DND-41 (cell line): Measurements from ENCODE around the gene HOXD12.

Experiments used
- ATAC-seq: fragments of 200-7000 bp; cut with Tn5 transposase; 3 replicates; pipeline ENCODE4 v1.9.1; 2021; ENCODE audit warnings: low read depth; ENCODE audit not compliant: insufficient read depth
- DNase-seq: peaks from one replicate; pipeline ENCODE4 v3.0.0-alpha.2; 2020
- H2AFZ ChIP-seq: 2 replicates; pipeline ENCODE4 v1.6.0; 2012; ENCODE audit warnings: low read depth, low read length
- H3K27ac ChIP-seq: 2 replicates; pipeline ENCODE4 v1.5.1; 2012; ENCODE audit warnings: low read length, inconsistent platforms
- H3K27me3 ChIP-seq: fragments of 200-600 bp; sonication (generic); 2 replicates; pipeline ENCODE4 v1.6.0; 2012; ENCODE audit warnings: low read length, mild to moderate bottlenecking, inconsistent platforms; ENCODE audit not compliant: insufficient read depth, poor library complexity
- H3K36me3 ChIP-seq: 2 replicates; pipeline ENCODE4 v1.5.1; 2012; ENCODE audit warnings: low read length, inconsistent platforms; ENCODE audit not compliant: insufficient read depth
- H3K4me1 ChIP-seq: 2 replicates; pipeline ENCODE4 v1.5.1; 2012; ENCODE audit warnings: mild to moderate bottlenecking, low read length; ENCODE audit not compliant: insufficient read depth
- H3K4me2 ChIP-seq: 2 replicates; pipeline ENCODE4 v1.6.0; 2012; ENCODE audit warnings: mild to moderate bottlenecking, moderate library complexity, low read length, inconsistent platforms; ENCODE audit not compliant: insufficient read depth
- H3K4me3 ChIP-seq, 2 experiments: fragments of 200-600 bp in 1 of 2; shearing (Covaris generic) in 1 of 2; 2 replicates each; pipeline ENCODE4 v1.5.1; 2012 to 2016; ENCODE audit warnings: inconsistent platforms in 2 of 2, low read length in 2 of 2, mild to moderate bottlenecking in 2 of 2, low read depth in 1 of 2, moderate library complexity in 1 of 2
- H3K79me2 ChIP-seq: 2 replicates; pipeline ENCODE4 v1.6.0; 2012; ENCODE audit warnings: low read length, inconsistent platforms; ENCODE audit not compliant: insufficient read depth
- H3K9ac ChIP-seq: 2 replicates; pipeline ENCODE4 v1.6.0; 2012; ENCODE audit warnings: low read depth, mild to moderate bottlenecking, inconsistent platforms, low read length, moderate library complexity
- H3K9me3 ChIP-seq: 2 replicates; pipeline ENCODE4 v1.5.1; 2012; ENCODE audit warnings: low read length, moderate library complexity, mild to moderate bottlenecking, inconsistent platforms; ENCODE audit not compliant: insufficient read depth, severe bottlenecking
- H4K20me1 ChIP-seq: 2 replicates; pipeline ENCODE4 v1.6.0; 2012; ENCODE audit warnings: low read length; ENCODE audit not compliant: insufficient read depth
- EZH2 ChIP-seq: IDR thresholded peaks from 3 replicates; pipeline ENCODE4 v1.6.1; 2012; ENCODE audit warnings: borderline replicate concordance, low read depth, mild to moderate bottlenecking, moderate library complexity, low read length, inconsistent platforms; ENCODE audit not compliant: severe bottlenecking
- TF ChIP-seq, protein P1 (sequence below): IDR thresholded peaks from 2 replicates; pipeline ENCODE4 v1.5.1; 2012; ENCODE audit warnings: borderline replicate concordance, low read length, moderate library complexity, mild to moderate bottlenecking; ENCODE audit not compliant: poor library complexity, severe bottlenecking; ENCODE audit errors: extremely low read depth

HOXD12 gene

DNA sequence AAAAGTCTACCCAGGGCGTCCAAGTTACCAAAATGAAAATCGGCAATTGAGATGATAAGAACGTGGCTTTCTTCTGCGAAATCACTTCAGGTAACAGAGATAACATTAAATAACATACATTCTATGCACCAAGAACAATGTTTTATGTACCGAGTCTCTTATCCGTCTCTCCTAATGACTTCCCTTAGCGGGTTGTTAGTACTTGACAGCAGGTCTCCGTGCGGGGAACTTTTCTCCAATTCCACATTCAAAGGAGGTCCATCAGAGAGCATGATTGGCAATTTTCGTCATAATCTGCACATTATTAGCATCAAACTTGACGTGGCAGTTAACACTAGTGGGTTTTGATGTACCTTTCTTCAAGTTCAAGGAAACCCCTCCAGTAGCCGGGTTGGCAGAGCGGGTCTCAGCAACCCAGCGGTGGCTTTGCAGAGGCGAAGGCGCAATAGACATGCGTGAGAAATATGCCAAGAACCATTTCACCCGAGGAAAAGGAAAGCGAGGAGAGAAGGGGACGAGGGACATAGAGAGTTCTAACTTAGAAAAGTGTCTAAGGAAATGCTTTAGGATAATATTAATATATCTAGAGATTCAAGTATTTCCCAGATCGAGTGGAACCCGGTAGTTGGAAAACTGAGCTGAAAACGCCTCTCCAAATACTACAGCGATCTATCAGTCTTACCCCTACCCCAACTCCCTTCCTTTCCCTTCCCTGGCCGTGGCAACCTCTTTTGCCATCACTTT, 20.9 kb upstream of the HOXD12 start:
- Histone ChIP-seq H3K36me3 (no peaks in the 10 kb centered on the region), H3K27ac (no peak overlapping the region), H3K9me3 (no peaks in the 10 kb centered on the region), H3K4me3 (no peak overlapping the region), H3K9ac (no peak overlapping the region), H3K27me3 (peaks cover 17% of the 10 kb centered on the region), H4K20me1 (no peaks in the 10 kb centered on the region), H3K79me2 (no peaks in the 10 kb centered on the region), H3K4me2 (no peak overlapping the region), H2AFZ (no peak overlapping the region), H3K4me1 (no peaks in the 10 kb centered on the region)
- TF ChIP-seq, protein P1, sequence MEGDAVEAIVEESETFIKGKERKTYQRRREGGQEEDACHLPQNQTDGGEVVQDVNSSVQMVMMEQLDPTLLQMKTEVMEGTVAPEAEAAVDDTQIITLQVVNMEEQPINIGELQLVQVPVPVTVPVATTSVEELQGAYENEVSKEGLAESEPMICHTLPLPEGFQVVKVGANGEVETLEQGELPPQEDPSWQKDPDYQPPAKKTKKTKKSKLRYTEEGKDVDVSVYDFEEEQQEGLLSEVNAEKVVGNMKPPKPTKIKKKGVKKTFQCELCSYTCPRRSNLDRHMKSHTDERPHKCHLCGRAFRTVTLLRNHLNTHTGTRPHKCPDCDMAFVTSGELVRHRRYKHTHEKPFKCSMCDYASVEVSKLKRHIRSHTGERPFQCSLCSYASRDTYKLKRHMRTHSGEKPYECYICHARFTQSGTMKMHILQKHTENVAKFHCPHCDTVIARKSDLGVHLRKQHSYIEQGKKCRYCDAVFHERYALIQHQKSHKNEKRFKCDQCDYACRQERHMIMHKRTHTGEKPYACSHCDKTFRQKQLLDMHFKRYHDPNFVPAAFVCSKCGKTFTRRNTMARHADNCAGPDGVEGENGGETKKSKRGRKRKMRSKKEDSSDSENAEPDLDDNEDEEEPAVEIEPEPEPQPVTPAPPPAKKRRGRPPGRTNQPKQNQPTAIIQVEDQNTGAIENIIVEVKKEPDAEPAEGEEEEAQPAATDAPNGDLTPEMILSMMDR, result no peak
- no peak for TF ChIP-seq EZH2
- no peak for ATAC-seq
- DNase-seq, result no peak

- Histone ChIP-seq H3K4me2 (no peak overlapping the region), H3K9ac (no peak overlapping the region), H3K4me3 (no peak overlapping the region), H3K9me3 (no peaks in the 10 kb centered on the region), H4K20me1 (no peaks in the 10 kb centered on the region), H2AFZ (no peak overlapping the region), H3K36me3 (no peaks in the 10 kb centered on the region), H3K4me1 (no peaks in the 10 kb centered on the region), H3K27ac (no peak overlapping the region), H3K27me3 (peaks cover 12% of the 10 kb centered on the region), H3K79me2 (no peaks in the 10 kb centered on the region)
- DNase-seq (no peak), ATAC-seq (no peak)
- TF ChIP-seq EZH2, result no peak
- TF ChIP-seq, protein P1, result no peak
These were observed 20.2 kb upstream of the HOXD12 start for GRCh38 chr2:176079285-176079830.

GRCh38 chr2:176079831-176080539, 19.6 kb upstream of the HOXD12 start:
- no peak for DNase-seq
- H3K4me3 ChIP-seq, result no peak overlapping the region
- H2AFZ ChIP-seq, result no peak overlapping the region
- no peaks in the 10 kb centered on the region for H3K79me2 ChIP-seq
- H4K20me1 ChIP-seq, result no peaks in the 10 kb centered on the region
- H3K27ac ChIP-seq, result no peak overlapping the region
- H3K4me2 ChIP-seq, result no peak overlapping the region
- TF ChIP-seq, protein P1, result no peak
- TF ChIP-seq EZH2, result no peak
- ATAC-seq, result no peak
- no peaks in the 10 kb centered on the region for H3K4me1 ChIP-seq
- H3K9ac ChIP-seq, result no peak overlapping the region
- H3K36me3 ChIP-seq, result no peaks in the 10 kb centered on the region
- H3K27me3 ChIP-seq, result peaks cover 6% of the 10 kb centered on the region
- H3K9me3 ChIP-seq, result no peaks in the 10 kb centered on the region
